ENCODE results near the gene PREPL.
"Not testable (repeated sequence)": the region's sequence is repeated elsewhere in the genome, so short reads cannot be mapped to it uniquely, and the experiment has no call there.

PREPL gene

GRCh38 chr2:44348400-44348799 is 12.9 kb downstream of the PREPL start:
- DNase-seq (ENCODE audit: low read depth): no peak

GRCh38 chr2:44347526-44347925 is 13.8 kb downstream of the PREPL start:
- no peak for DNase-seq (ENCODE audit: low read depth)

GRCh38 chr2:44342854-44343253 is 18.4 kb downstream of the PREPL start:
- DNase-seq (ENCODE audit: low read depth): no peak

GRCh38 chr2:44335806-44336538 is 25.3 kb downstream of the PREPL start:
- DNase-seq (ENCODE audit: low read depth): no peak

- DNase-seq (ENCODE audit: low read depth): no peak
These were observed 27.3 kb downstream of the PREPL start for GRCh38 chr2:44333994-44334393.

GRCh38 chr2:44330801-44331200 is 30.5 kb downstream of the PREPL start:
- no peak for DNase-seq (ENCODE audit: low read depth)

GRCh38 chr2:44329343-44329742 is 32.0 kb downstream of the PREPL start:
- DNase-seq (ENCODE audit: low read depth): no peak

- DNase-seq (ENCODE audit: low read depth): no peak
These were observed 32.5 kb downstream of the PREPL start for GRCh38 chr2:44328750-44329149.

- no peak for DNase-seq (ENCODE audit: low read depth)
These were observed 34.6 kb downstream of the PREPL start for GRCh38 chr2:44326548-44327264.

- DNase-seq (ENCODE audit: low read depth): no peak
These were observed 35.4 kb downstream of the PREPL start for GRCh38 chr2:44325897-44326296.

GRCh38 chr2:44324971-44325426 is 36.3 kb downstream of the PREPL start:
- no peak for DNase-seq (ENCODE audit: low read depth)

GRCh38 chr2:44321360-44321759 is 39.9 kb downstream of the PREPL start:
- no peak for DNase-seq (ENCODE audit: low read depth)

- DNase-seq (ENCODE audit: low read depth): no peak
These were observed 40.5 kb downstream of the PREPL start for GRCh38 chr2:44320832-44321231.

GRCh38 chr2:44315945-44316344 is 45.3 kb downstream of the PREPL start:
- DNase-seq (ENCODE audit: low read depth): no peak

- no peak for DNase-seq (ENCODE audit: low read depth)
These were observed 46.9 kb downstream of the PREPL start for GRCh38 chr2:44314362-44314761.

GRCh38 chr2:44310287-44310686 is 51.0 kb downstream of the PREPL start:
- DNase-seq (ENCODE audit: low read depth): no peak

- DNase-seq (ENCODE audit: low read depth): no peak
These were observed 55.4 kb downstream of the PREPL start for GRCh38 chr2:44305882-44306281.

- no peak for DNase-seq (ENCODE audit: low read depth)
These were observed 57.0 kb downstream of the PREPL start for GRCh38 chr2:44304258-44304657.

GRCh38 chr2:44303766-44304165 is 57.5 kb downstream of the PREPL start:
- not testable (repeated sequence) for DNase-seq (ENCODE audit: low read depth)

GRCh38 chr2:44301111-44301510 is 60.2 kb downstream of the PREPL start:
- no peak for DNase-seq (ENCODE audit: low read depth)

GRCh38 chr2:44299635-44300034 is 61.7 kb downstream of the PREPL start:
- DNase-seq (ENCODE audit: low read depth): no peak

- DNase-seq (ENCODE audit: low read depth): no peak
These were observed 63.9 kb downstream of the PREPL start for GRCh38 chr2:44297431-44297830.

- no peak for DNase-seq (ENCODE audit: low read depth)
These were observed 64.6 kb downstream of the PREPL start for GRCh38 chr2:44296653-44297052.

Measured in CMK (cell line).